WTC11 (cell line): Measurements from ENCODE around the gene KCNMA1.

ENCODE experiments used
- CREB1 ChIP-seq: sonication (generic); formaldehyde crosslinking; IDR thresholded peaks from 2 replicates; pipeline ENCODE4 v1.8.0; 2023; ENCODE audit warnings: mild to moderate bottlenecking, missing genetic modification reagents
- CREM ChIP-seq: sonication (generic); formaldehyde crosslinking; IDR thresholded peaks from 2 replicates; pipeline ENCODE4 v1.8.1; 2022; ENCODE audit warnings: mild to moderate bottlenecking, missing genetic modification reagents, moderate library complexity
- CTCF ChIP-seq: fragments of 200-600 bp; IDR thresholded peaks from 2 replicates; pipeline ENCODE4 v1.8.0; 2022; ENCODE audit warnings: antibody characterized with exemption
- ETV6 ChIP-seq: sonication (generic); formaldehyde crosslinking; IDR thresholded peaks from 2 replicates; pipeline ENCODE4 v1.8.1; 2022; ENCODE audit warnings: mild to moderate bottlenecking, missing genetic modification reagents
- SP1 ChIP-seq: sonication (generic); formaldehyde crosslinking; conservative IDR thresholded peaks from 2 replicates; pipeline ENCODE4 v1.8.1; 2022; ENCODE audit warnings: missing genetic modification reagents
- ZNF121 ChIP-seq: sonication (generic); formaldehyde crosslinking; IDR thresholded peaks from 2 replicates; pipeline ENCODE4 v1.8.0; 2023; ENCODE audit warnings: missing genetic modification reagents
- ZNF263 ChIP-seq: sonication (generic); formaldehyde crosslinking; IDR thresholded peaks from 2 replicates; pipeline ENCODE4 v1.8.1; 2022; ENCODE audit warnings: low read depth, mild to moderate bottlenecking, moderate library complexity, missing genetic modification reagents

- TF ChIP-seq CTCF (no peak), CREM (CRISPR knock-in tag) (no peak), ETV6 (CRISPR knock-in tag) (no peak), CREB1 (no peak), ZNF263 (no peak), SP1 (CRISPR knock-in tag) (no peak), ZNF121 (CRISPR knock-in tag) (no peak)
Measured at GRCh38 chr10:76869931-76870330, 767.7 kb downstream of the KCNMA1 start.
